ENCODE data around the gene CHRNA9.

The CHRNA9 gene

DNA sequence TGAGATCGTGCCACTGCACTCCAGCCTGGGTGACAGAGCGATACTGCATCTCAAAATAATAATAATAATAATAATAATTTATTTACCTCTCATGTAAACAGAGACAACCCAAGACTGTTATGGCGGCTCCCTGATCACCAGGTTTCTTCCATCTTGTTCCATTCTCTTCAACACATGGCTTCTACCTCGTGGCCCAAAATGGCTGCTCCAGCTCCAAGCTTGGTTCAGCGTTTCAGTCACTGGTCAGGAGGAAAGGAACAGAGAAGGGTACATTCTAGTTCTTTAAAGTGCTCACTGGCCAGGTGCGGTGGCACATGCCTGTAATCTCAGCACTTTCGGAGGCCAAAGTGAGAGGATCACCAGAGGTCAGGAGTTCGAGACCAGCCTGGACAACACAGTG, 24.9 kb upstream of the CHRNA9 start:
- H3K27ac ChIP-seq: no peak overlapping the region
- TF ChIP-seq CTCF (IDR thresholded peaks at IDR 0.05): no peak
- TF ChIP-seq ZFX (IDR thresholded peaks at IDR 0.05; ENCODE audit: borderline replicate concordance): no peak

- H3K27ac ChIP-seq: no peak overlapping the region
- TF ChIP-seq CTCF (IDR thresholded peaks at IDR 0.05): no peak
- TF ChIP-seq ZFX (IDR thresholded peaks at IDR 0.05; ENCODE audit: borderline replicate concordance): no peak
These were observed 23.3 kb upstream of the CHRNA9 start for GRCh38 chr4:40311811-40312346.

- H3K27ac ChIP-seq: no peak overlapping the region
- no peak for TF ChIP-seq CTCF (IDR thresholded peaks at IDR 0.05)
- no peak for TF ChIP-seq ZFX (IDR thresholded peaks at IDR 0.05; ENCODE audit: borderline replicate concordance)
These were observed 20.2 kb upstream of the CHRNA9 start for GRCh38 chr4:40314951-40315350.

GRCh38 chr4:40316333-40316781, 18.8 kb upstream of the CHRNA9 start:
- TF ChIP-seq ZFX (IDR thresholded peaks at IDR 0.05; ENCODE audit: borderline replicate concordance) (no peak), CTCF (IDR thresholded peaks at IDR 0.05) (no peak)
- peak overlapping the region; percentile 41 for H3K27ac ChIP-seq

DNA sequence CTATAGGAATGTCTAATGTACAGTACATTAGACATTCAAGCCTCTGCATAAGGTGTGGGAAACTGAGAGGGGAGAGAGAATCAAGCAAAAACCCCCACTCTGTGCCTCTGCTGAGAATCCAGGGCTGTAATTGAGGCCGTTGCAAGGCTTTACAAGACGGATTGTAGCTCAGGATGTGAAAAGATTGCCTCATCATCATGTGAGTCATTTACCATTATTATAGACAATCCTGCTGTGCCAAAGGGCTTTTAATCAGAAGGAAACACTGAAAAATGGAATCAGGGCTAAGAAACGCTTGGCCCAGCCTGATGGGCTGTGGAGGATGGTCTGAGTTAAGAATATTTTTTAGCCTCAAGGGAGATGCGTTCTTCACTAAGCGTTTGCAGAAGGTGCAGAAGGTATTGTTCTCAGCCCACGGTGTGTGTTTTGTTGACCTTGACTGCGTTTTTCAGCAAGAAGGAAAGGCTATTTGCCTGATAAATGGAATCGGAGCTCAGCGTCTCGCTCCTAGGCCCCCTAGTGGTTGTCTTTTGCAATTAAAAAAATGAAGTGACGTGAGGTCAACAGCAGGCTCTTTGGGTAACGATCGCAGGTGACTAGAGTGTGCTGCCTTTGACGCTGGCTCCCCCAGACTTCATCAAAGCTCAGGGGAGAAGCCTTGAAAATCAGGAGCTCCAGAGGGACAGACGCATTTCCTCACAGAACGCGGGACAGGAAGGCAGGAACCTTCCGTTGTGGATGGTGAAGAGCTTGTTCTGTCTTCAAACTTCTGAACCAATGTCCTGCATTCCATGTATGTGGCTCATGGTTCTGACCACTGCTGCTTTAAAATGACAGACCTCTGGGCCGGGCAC, 18.1 kb upstream of the CHRNA9 start:
- H3K27ac ChIP-seq: peak overlapping the region; percentile 41
- peak; percentile 88 for TF ChIP-seq CTCF (IDR thresholded peaks at IDR 0.05)
- no peak for TF ChIP-seq ZFX (IDR thresholded peaks at IDR 0.05; ENCODE audit: borderline replicate concordance)

DNA sequence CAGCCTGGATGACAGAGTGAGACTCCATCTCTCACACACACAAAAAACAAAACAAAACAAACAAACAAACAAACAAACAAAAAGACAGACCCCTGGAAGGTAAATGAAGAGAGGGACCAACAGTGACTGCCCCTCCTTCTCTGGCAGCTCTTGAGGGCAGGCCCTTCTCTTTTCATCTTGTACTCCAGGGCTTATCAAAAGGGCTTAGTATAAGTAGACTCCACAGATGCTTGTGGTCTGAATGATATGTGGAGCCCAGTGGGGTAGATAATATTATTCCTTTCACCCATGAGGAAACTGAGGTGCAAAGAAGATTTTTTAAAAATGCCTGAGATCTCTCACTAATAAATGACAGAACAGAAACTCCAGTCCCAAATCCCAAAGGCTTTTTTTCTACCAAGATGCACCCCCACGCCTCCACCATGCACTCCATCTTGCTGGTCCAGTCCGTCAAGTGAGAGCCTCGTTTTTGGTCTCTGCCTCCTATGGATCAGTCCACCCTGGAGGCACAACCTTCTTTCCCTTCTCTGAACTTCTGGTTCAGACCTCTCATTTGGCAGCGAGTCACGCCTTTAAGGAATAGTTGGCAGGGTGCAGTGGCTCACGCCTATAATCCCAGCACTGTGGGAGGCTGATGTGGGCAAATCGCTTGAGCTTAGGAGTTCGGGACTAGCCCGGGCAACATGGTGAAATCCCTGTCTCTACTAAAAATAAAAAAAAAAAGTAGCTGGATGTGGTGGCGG, 17.0 kb upstream of the CHRNA9 start:
- TF ChIP-seq ZFX (IDR thresholded peaks at IDR 0.05; ENCODE audit: borderline replicate concordance): no peak
- H3K27ac ChIP-seq: no peak overlapping the region

DNA sequence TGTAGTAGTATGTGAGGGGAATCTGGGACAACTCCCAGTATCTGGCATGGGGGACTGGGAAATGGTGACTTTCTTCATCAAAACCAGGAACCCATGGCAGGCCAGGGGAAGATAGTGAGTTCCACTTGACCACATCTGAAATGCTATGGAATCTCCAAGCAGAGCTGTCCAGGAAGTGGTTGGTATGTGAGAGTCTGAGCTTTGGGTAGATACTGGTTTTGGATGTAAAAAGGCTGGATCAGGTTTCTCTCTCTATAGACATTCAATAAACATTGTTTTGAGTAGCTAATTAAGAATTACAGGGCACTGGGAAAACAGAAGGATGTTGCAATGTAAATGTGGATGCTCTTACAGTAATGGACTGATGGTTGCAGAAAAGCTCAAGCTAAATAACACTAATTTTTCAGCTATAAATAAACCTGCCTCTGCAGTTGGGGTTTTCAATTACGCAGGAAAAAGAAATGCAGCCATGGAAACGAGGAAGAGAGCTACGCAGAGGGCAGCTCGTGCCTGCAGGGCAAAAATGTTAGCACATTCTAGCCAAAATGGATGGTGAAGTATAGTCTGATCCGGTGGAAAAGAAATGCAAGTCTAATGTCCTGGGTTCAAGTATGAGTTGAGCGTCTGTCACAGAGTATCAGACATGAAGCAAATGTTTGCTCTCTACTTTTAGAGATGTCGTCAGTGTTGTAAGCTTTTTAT, 13.4 kb upstream of the CHRNA9 start:
- no peak overlapping the region for H3K27ac ChIP-seq
- TF ChIP-seq CTCF (IDR thresholded peaks at IDR 0.05) (no peak), ZFX (IDR thresholded peaks at IDR 0.05; ENCODE audit: borderline replicate concordance) (no peak)

All from 22Rv1 (cell line).